Natural killer cell treated with Interleukin-12 subunit alpha and Interleukin-12 subunit beta and Interleukin-15 and Interleukin-18, amount 100 ng/mL, for 72 hours (primary cell): ENCODE data around the gene CREB3L2. TPM values are rescaled to one million over a fixed set of nuclear protein-coding genes. Genes with fewer than 3 reads are reported as not detected.
A peak's percentile ranks its signal among the peaks of the same experiment; 100 is the strongest.

Source experiments
- ATAC-seq, 2 donors: fragments of 150-1000 bp; cut with Tn5 transposase in 1 of 2; sonication (Bioruptor Pico), chemical (Tn5 transposase) in 1 of 2; 2 replicates each; pipeline ENCODE4 v1.10.0; 2021
- DNase-seq: peaks from one replicate; pipeline ENCODE4 v3.0.0; 2022; ENCODE audit warnings: low spot score
- H3K27ac Mint-ChIP-seq, 2 donors: 1 replicate in 1 of 2; 2 replicates in 1 of 2; pipeline ENCODE4 v1.8.0; 2022; ENCODE audit warnings: mixed read lengths in 2 of 2, mild to moderate bottlenecking in 1 of 2, moderate library complexity in 1 of 2
- H3K27me3 Mint-ChIP-seq, 2 donors: 1 replicate in 1 of 2; 2 replicates in 1 of 2; pipeline ENCODE4 v1.8.0; 2022; ENCODE audit warnings: mixed read lengths in 2 of 2
- H3K36me3 Mint-ChIP-seq: one replicate; pipeline ENCODE4 v1.8.0; 2022; ENCODE audit warnings: mixed read lengths
- H3K4me1 Mint-ChIP-seq, 2 donors: 1 replicate in 1 of 2; 2 replicates in 1 of 2; pipeline ENCODE4 v1.8.0; 2022; ENCODE audit warnings: low read depth in 2 of 2, mixed read lengths in 2 of 2, mild to moderate bottlenecking in 1 of 2
- H3K4me3 Mint-ChIP-seq: one replicate; pipeline ENCODE4 v1.8.0; 2022; ENCODE audit warnings: mixed read lengths
- H3K9me3 Mint-ChIP-seq: 2 replicates; pipeline ENCODE4 v1.8.0; 2022; ENCODE audit warnings: mixed read lengths
- total RNA-seq, 2 donors: library from RNA; stranded (reverse); gene quantifications; one replicate each; pipeline ENCODE4 v1.2.3, GENCODE V29; 2022

Gene CREB3L2
- total RNA-seq, 2 donors from 2014 or later: 53.5 to 59.0 TPM

- no peak for DNase-seq
Observed at GRCh38 chr7:137967143-137968018, 34.5 kb downstream of the CREB3L2 start.

GRCh38 chr7:137966641-137967142 is 35.2 kb downstream of the CREB3L2 start:
- DNase-seq: no peak
- H3K4me3 Mint-ChIP-seq: no peak overlapping the region
- H3K27ac Mint-ChIP-seq: no peak overlapping the region
- H3K27me3 Mint-ChIP-seq: no peaks in the 10 kb centered on the region
- no peaks in the 10 kb centered on the region for H3K9me3 Mint-ChIP-seq
- H3K36me3 Mint-ChIP-seq: peaks cover 6% of the 10 kb centered on the region
- H3K4me1 Mint-ChIP-seq: peaks cover 28 to 47% of the 10 kb centered on the region in 2 donors
- ATAC-seq: no peak

More at GRCh38 chr7:137967143-137968018, 34.5 kb downstream of the CREB3L2 start:
- Mint-ChIP-seq H3K36me3 (peaks cover 6% of the 10 kb centered on the region), H3K27ac (no peak overlapping the region), H3K9me3 (no peaks in the 10 kb centered on the region), H3K4me3 (no peak overlapping the region), H3K27me3 (no peaks in the 10 kb centered on the region), H3K4me1 (peaks cover 25 to 40% of the 10 kb centered on the region in 2 donors)
- ATAC-seq: no peak

GRCh38 chr7:137965942-137966640 is 35.8 kb downstream of the CREB3L2 start:
- ATAC-seq (no peak), DNase-seq (no peak)
- Mint-ChIP-seq H3K4me1 (peaks cover 34 to 53% of the 10 kb centered on the region in 2 donors), H3K9me3 (no peaks in the 10 kb centered on the region), H3K4me3 (no peak overlapping the region), H3K27me3 (no peaks in the 10 kb centered on the region), H3K36me3 (peaks cover 6% of the 10 kb centered on the region), H3K27ac (no peak overlapping the region)

- DNase-seq (no peak), ATAC-seq (no peak)
- H3K36me3 Mint-ChIP-seq: peaks cover 6% of the 10 kb centered on the region
- H3K4me3 Mint-ChIP-seq: no peak overlapping the region
- H3K27ac Mint-ChIP-seq: no peak overlapping the region
- H3K27me3 Mint-ChIP-seq: no peaks in the 10 kb centered on the region
- peaks cover 38 to 58% of the 10 kb centered on the region in 2 donors for H3K4me1 Mint-ChIP-seq
- H3K9me3 Mint-ChIP-seq: no peaks in the 10 kb centered on the region
Observed at GRCh38 chr7:137964824-137965545, 36.9 kb downstream of the CREB3L2 start.

GRCh38 chr7:137962875-137963507 is 38.9 kb downstream of the CREB3L2 start:
- Mint-ChIP-seq H3K36me3 (no peaks in the 10 kb centered on the region), H3K4me3 (no peak overlapping the region), H3K27ac (no peak overlapping the region), H3K4me1 (peaks cover 36 to 55% of the 10 kb centered on the region in 2 donors), H3K27me3 (no peaks in the 10 kb centered on the region), H3K9me3 (no peaks in the 10 kb centered on the region)
- DNase-seq (no peak), ATAC-seq (no peak)

GRCh38 chr7:137962491-137962874 is 39.4 kb downstream of the CREB3L2 start:
- H3K27ac Mint-ChIP-seq: no peak overlapping the region
- no peaks in the 10 kb centered on the region for H3K9me3 Mint-ChIP-seq
- no peak for DNase-seq
- H3K36me3 Mint-ChIP-seq: no peaks in the 10 kb centered on the region
- ATAC-seq: no peak
- H3K4me3 Mint-ChIP-seq: no peak overlapping the region
- peaks cover 32 to 52% of the 10 kb centered on the region in 2 donors for H3K4me1 Mint-ChIP-seq
- no peaks in the 10 kb centered on the region for H3K27me3 Mint-ChIP-seq

- no peaks in the 10 kb centered on the region for H3K27me3 Mint-ChIP-seq
Observed at GRCh38 chr7:137961200-137962177, 40.4 kb downstream of the CREB3L2 start.

GRCh38 chr7:137960020-137960419 is 41.9 kb downstream of the CREB3L2 start:
- Mint-ChIP-seq H3K27me3 (no peaks in the 10 kb centered on the region), H3K27ac (no peak overlapping the region), H3K4me1 (peaks cover 25 to 41% of the 10 kb centered on the region in 2 donors), H3K36me3 (no peaks in the 10 kb centered on the region), H3K4me3 (no peak overlapping the region), H3K9me3 (no peaks in the 10 kb centered on the region)
- ATAC-seq (no peak), DNase-seq (no peak)

More at GRCh38 chr7:137961200-137962177, 40.4 kb downstream of the CREB3L2 start:
- no peaks in the 10 kb centered on the region for H3K36me3 Mint-ChIP-seq
- peak in 1 of 2 donors; percentile 62 for ATAC-seq
- H3K27ac Mint-ChIP-seq: peak overlapping the region in 1 of 2 donors; percentile 4
- no peak overlapping the region for H3K4me3 Mint-ChIP-seq
- H3K4me1 Mint-ChIP-seq: peaks cover 32 to 50% of the 10 kb centered on the region in 2 donors
- no peaks in the 10 kb centered on the region for H3K9me3 Mint-ChIP-seq
- no peak for DNase-seq

GRCh38 chr7:137958470-137959431 is 43.1 kb downstream of the CREB3L2 start:
- H3K36me3 Mint-ChIP-seq: no peaks in the 10 kb centered on the region
- no peak overlapping the region for H3K4me3 Mint-ChIP-seq
- no peaks in the 10 kb centered on the region for H3K9me3 Mint-ChIP-seq
- H3K27me3 Mint-ChIP-seq: no peaks in the 10 kb centered on the region
- H3K4me1 Mint-ChIP-seq: peaks cover 25 to 41% of the 10 kb centered on the region in 2 donors
- DNase-seq (no peak), ATAC-seq (no peak)
- no peak overlapping the region for H3K27ac Mint-ChIP-seq

GRCh38 chr7:137957887-137958286 is 44.0 kb downstream of the CREB3L2 start:
- peaks cover 27 to 37% of the 10 kb centered on the region in 2 donors for H3K4me1 Mint-ChIP-seq
- no peaks in the 10 kb centered on the region for H3K9me3 Mint-ChIP-seq
- H3K4me3 Mint-ChIP-seq: no peak overlapping the region
- no peak overlapping the region for H3K27ac Mint-ChIP-seq
- DNase-seq: no peak
- no peaks in the 10 kb centered on the region for H3K36me3 Mint-ChIP-seq
- ATAC-seq: no peak
- no peaks in the 10 kb centered on the region for H3K27me3 Mint-ChIP-seq

- Mint-ChIP-seq H3K27me3 (no peaks in the 10 kb centered on the region), H3K27ac (no peak overlapping the region), H3K4me1 (peaks cover 22 to 24% of the 10 kb centered on the region in 2 donors), H3K4me3 (no peak overlapping the region), H3K36me3 (no peaks in the 10 kb centered on the region), H3K9me3 (no peaks in the 10 kb centered on the region)
- ATAC-seq: no peak
- no peak for DNase-seq
Observed at GRCh38 chr7:137956591-137956990, 45.3 kb downstream of the CREB3L2 start.
